CD4-positive, alpha-beta T cell treated with Interleukin-15 for 1 hour (primary cell): ENCODE measurements around the gene PLXNB1.
A peak's percentile ranks its signal among the peaks of the same experiment; 100 is the strongest.

Source experiments
- DNase-seq: peaks from one replicate; pipeline ENCODE4 v3.0.0-alpha.2; 2020

The PLXNB1 gene

DNA sequence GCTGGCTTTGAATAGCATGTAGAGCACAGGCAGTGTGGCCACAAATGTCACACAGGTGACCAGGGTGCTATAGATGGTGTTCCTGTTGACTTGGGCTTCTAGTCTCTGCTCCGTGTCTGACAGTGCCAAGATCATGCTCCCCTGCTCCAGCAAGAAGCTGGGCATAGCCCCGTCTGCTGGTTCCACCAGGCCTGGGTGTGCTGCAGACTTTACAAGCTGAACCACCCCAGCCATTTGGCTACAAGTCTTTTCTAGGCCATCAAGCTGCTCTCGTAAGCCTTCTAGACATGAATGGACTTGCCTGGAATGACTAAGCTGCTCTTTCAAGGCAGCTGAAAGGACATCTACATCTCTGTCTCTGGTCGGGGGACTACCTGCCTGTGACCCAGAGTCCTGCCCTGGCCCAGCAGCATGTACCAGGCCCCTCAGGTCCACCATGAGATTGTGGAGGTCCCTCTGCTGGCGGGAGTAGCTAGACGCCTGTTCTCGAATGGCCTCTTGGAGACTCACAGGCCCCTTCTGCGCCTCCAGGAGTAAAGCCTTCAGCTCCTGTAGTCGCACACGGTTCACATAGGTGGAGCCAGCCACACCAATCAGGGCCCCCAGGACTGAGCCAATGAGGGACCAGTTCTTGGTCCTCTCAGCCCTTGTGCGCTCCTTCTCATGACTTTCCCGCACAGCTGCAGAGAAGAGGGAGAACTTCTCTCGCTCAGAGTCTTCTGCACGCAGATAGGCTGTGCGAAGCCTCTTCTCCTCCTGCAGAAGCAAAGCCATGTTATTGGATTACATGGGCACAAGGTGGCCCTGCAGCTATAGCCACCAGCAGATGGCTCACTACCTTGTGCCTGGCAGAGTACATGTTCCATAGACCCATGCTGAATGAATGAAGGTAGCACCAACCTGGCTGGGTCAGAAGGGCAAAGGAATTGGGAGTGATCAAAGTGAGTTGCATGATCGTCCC lies 2.8 kb upstream of the PLXNB1 start:
- no peak for DNase-seq

DNA sequence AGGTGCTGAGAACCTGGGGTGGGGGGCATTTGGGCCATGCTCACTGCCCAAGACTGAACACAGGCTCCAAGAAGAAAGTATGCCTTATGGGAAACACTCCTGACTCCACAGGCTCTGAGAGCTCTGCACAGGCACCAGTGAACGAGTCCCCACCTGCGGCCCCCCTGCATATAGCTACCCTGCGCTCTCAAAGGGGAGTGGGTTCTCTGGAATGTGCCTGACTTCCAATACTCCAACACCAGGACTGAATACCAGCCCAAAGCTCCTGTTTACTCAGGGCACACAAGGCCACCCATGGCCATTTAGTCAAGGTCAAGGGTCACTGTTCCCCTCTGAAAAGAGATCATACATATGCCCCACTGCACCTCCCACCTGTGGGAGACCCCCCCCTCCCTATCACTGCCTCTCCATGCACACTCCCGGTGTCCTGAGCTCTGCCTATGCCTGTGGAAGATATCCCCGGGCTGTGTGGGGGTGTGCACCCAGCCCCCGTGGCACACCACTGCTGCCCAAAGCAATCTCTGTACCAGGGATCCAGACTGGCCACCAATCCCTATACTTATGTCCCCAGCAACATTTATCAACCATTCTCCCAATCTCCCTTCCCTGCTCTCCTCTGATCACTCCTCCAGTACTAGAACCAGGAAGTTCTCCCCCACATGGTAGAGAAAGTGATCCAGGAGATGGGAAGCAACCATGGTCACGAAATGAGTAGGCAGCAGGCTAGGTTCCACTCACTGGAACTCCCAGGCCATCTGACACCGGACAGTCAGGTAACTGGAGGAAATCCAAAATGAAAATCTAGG lies 1.5 kb upstream of the PLXNB1 start:
- DNase-seq: no peak

DNA sequence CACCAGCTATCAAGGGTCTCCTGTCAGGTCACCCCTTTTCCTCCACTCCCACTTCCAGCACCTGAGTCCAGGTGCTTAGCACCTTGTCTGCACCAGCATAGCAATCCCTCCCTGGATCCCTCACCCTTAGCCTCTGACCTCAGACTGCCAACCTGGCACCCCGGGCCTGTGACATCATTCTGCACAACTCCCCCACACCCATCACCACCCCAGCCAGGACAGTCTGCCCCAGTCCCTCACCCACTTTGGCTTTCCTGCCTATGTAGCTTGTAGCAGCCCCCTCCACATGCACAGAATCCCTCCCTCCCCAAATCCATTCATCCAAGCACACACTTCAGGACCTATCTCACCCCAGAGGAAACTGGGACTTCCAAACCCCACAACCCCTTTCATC lies 819 bp upstream of the PLXNB1 start:
- DNase-seq: peak; percentile 12

DNA sequence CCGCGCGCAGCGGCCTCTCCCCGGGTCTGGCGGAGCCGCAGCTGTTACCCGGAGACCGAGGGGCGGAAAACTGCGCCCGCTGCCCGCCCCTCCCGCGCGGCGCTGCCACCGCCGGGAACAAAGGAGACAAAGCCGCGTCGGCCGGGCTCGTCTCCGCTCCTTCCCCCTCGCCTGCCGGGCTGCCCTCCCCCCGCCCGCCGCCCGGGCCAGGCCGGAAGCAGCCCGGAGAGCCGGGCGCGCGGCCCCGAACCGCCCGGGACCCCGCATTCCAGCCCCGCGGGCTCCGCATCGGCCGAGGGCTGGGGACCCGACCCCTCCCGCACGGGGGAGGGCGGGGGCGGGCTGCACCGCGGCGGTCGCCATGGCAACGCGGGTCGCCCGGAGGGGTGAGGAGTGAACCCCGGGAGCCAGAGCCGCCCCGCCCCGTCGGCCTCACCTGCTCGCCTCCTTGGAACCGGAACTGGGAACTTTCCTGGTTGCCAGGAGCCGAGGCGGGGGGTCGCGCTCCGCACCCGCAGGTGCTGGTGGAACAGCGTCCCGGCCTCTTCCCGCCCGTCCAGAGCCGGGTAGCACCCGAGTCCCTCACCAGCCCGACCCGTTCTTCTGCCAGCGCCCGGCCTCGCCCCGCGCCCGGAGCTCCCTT lies 448 bp downstream of the PLXNB1 start:
- DNase-seq: peak; percentile 64

DNA sequence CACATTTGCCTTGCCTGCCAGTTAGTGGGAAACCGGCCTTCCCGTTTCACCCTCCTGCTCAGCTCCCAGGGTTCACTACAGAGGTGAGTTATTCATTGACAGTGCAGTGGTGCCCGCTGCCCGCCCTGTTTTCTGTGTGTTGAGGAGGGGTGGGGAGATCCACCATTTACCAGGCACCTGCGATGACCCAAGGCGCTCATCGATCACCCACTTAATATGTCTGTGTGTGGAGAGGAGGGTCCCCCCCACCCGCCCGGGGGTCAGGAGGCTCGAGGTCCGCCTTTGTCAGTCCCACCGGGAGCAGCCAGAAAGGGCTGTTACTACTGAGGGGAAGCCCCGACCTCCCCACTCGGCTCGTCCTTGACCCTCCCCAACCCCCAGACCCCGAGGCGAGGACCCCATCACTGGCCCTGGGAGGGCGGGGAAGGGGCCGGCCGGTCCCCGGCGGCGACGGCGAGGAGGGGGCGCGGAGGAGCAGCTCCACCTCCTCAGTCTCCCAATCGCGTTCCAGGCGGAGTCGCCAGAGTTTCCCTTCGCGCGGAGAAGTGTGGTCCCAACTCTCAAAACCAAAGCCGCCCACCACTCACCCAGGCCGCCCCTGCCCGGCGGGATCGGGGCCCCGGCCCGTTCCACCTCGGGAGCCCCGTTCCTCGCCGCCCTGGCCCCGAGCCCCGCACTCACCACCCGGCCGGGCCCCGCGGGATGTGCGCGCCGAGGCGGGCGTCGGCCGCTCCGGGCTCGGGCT lies 1.1 kb downstream of the PLXNB1 start:
- peak; percentile 15 for DNase-seq

DNA sequence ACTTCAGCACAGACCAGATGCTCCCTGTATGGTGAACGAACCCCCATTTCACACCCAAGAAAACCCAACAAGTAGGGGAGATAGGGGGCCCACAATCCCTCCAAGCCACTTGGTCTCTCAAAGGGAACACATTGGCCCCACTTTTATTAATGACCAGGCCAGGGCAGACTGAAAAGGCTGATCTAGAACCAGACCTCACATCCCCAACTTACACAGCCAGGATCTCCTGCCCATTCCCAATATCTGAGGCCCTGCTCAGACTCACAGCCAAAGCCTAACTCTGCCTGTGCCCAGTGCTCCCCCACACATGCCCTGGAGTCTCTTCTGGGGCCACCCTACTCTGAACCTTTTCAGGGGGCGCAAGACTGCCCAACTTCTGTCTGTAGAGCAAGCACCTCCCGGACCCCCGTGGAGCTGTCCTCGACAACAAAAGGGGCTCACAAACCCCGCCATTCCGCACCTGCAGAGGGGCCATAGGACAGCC lies 1.8 kb downstream of the PLXNB1 start:
- DNase-seq: peak; percentile 6

DNA sequence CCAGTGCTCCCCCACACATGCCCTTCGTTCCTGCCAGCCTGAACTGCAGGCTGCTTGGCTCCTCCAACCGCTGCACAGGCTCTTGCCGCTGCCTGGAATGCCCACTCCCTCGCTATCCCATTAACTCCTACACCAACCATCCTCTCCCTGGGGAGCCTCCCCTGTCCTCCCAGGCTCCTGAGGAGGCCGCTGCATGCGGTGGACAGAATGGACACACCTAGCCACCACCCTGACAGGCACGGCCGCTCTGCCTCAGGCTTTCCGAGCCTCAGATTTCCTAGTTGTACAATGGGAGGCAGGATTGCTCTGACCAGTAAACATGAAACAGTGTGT lies 2.3 kb downstream of the PLXNB1 start:
- DNase-seq: peak; percentile 12

DNA sequence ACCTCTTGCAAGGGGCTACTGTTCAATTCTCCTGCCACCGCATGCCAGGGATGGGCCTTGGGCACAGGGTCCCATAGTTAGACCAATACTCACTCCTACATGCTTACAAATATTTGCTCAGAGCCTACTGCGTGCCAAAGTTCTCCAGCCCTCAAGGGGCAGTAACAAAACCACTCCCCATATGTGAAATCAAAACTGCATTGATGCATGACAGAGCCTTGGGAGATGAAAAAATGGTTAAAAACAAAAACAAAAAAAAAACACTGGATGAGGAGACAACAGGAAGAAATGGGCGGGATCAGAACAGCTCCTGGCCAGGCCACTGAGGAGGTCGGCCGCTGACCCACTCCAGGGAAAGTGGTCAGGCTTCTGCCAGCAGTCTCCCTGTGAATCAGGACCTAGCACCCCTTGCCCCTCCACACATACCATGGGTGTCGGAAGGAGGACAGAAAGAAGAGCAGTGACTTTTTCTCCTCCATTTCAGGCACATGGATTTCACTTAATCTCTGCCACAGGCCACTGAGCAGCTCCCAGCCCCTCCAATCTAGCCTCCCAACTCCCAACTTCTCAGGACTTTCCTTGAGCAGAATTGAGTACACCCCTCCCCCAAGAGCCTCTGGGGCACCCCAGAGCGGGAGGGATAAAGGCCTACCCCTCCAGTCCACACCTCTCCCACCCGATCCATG lies 2.8 kb downstream of the PLXNB1 start:
- no peak for DNase-seq

DNA sequence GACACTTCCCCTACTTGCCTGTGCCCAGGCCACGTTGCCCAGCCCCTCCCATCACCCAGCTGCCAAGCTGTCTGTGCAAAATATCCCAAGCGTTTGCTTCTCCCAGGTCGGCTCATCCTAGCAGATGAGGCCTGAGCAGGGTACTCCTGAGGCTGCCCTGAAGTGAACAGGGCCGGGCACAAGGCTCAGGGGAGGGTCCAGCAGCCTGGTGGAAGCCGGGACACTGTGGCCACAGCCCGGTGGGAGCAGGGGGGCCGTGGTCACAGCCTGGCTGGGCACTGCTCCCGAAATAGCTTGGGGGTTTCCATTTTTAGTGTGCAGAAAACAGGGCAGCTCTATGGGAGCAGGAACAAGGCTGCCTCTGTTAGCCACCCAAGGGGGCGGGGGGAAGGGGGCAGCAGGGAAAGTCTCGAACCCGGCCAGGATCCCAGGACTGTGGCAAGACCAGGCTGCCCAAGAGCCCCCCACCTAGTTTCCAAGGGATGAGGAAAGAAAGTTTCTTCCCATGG lies 3.4 kb downstream of the PLXNB1 start:
- DNase-seq: no peak

DNA sequence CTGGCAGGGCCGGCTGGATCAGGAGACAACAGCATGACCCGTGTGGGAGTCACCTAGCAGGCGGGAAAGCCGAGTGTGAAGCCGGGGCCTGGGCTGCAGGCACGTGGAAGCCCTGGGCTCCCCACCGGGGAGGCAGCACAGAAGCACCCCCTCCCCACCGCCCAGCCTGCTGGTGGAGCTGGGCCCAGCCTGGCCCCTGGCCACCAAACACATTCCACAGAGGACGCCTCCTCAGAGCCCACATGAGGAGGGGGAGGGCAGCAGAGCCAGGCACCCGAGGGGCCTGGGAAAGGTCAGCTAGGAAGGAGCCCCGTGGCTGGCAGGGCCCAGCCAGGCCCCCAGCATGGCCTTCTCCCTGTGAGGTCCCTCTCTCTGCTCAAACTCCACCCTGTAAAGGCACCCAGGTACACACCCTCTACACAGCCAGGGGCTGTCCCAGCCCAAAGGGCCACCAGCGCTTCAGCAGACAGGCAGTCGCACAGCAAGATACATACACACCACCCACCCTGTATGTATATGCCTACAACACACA lies 4.5 kb downstream of the PLXNB1 start:
- DNase-seq: no peak

DNA sequence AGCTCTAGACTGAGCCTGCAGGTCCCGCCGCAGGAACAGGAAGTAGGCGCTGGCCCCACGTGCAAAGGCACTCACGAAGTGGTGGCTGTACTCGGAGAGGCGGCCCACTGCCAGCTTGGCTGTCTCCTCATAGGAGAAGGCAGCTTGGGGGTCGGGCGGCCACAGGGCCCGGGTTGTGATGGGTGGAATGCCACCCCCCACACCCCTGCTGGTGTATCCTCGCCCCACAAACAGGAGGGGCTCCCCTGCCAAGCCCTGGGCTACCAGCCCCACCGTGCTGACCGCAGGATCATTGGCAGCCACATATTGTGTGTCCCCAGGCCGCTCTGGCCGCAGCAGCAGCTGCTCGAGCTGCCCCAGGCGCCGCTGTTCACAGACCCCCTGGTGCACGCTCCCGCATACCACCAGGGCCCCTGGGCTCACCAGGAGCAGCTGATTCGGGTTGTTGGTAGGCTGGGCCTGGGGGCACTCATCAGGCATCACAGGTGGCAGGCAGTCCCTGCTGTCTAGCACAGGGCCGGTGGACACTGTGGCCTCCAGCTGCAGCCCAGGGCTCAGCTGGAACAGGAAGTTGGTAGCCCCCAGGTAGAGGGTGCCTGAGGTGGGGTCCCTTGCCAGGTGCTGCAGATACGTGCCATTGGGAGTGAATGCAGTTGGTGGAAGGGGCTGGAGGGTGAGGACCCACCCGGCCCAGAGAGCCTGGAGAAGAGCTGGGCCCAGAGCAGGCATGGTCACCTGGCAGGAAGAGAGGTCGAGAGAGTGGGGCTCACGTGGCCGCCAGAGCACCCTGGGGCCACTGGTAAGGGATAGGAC lies 5.8 kb downstream of the PLXNB1 start:
- DNase-seq: no peak

DNA sequence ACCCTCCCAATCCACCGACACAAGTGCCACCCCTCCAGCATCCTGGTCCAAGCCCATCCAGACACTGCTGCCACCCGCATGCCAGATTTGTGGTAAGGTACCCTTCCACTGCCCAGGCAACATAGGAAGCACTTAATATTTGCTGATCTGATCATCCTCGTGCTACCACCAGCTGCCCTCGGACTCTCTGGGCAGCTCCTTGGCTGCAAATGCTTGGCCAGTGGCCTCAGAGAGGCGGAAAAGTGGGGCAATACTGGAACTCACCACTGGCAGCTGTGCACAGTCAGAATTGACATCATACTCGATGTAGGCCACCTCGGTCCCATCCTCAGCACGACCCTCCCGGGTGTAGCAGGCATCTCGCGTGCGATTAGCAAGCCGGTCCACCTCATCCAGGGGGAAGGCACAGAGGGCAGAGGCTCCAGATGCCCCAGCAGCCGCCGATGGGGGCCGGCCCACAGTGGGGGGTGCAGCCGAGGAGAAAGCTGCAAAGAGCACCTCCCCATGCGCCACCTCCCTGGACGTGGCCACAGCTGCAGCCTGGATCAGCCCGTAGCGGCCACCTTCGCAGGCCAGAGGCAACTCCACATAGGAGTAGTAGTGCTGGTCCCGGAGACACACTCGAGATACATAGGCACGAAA lies 6.5 kb downstream of the PLXNB1 start:
- DNase-seq: no peak

DNA sequence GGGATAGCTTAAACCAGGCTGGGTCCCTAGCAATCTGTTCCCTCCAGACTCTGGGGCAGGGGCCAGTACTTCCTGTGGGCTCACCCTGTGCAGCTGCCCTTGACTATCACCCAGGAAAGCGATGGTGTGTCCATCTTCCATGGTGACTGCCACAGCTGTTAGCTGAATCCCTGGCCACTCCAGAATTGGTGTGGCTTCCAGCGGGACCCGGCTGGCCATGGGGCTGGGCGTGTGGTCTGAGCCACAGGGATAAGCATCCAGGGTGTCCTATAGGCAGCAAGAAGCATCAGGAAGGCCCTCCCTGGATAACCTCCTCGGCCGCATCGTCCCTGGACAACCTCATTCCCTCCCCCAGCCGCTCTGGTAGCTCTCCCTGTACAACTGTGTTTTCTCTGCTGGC lies 7.2 kb downstream of the PLXNB1 start:
- no peak for DNase-seq

DNA sequence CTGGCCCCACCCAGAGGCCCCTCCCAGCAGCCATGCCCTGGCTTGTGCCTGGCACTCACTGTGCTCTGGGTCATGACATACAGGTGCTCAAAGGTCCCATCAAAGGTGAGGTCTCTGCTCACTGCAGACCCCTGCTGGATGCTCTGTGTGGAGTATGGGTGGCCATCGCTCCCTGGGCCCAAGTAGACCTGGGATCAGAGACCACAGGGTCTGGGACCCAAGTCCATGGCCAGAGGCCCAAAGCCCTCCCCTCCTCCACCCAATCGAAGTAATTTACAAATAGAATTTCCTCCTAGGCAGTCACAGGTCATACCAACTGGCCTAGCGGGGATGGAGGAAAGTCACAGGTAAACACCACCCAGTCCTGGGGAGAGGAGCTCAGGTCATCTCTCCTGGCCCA lies 7.6 kb downstream of the PLXNB1 start:
- no peak for DNase-seq

DNA sequence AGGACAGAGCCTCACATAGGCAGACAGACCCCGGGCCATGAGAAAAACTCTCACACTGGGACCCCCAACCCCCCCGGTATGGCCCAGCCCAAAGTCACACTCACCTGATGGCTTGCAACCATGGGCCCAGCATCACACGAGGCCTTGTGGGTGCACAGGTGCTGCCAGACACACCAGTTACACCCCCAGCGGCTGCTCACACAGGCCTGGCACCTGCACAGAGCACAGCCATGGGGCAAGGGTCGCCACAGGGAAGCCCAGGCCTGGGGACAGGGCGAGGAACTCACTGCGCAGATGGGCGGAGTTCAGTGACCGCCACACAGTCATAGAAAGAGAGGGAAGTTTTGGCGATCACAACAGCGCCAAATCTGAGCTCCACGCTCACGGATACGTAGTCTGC lies 9.3 kb downstream of the PLXNB1 start:
- DNase-seq: no peak

DNA sequence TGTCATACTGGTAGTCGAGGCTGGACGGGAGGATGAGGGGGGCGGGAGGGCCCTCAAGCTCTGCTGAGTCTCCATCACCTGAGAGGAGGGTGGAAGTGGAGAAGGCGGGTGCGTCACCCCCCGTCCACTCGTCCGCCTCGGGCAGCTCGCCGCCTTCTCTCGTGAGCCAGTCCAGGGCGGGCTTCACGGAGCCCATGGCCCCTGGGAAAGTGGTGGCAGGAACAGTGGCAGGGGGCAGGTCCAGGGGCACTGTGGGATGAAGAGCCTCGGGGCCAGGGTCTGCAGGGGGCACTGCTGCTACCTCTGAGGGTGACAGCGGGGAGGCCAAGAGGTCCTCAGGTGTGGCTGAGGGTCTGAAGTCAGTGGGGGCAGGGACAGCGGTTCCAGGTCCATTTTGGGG lies 10.3 kb downstream of the PLXNB1 start:
- no peak for DNase-seq

DNA sequence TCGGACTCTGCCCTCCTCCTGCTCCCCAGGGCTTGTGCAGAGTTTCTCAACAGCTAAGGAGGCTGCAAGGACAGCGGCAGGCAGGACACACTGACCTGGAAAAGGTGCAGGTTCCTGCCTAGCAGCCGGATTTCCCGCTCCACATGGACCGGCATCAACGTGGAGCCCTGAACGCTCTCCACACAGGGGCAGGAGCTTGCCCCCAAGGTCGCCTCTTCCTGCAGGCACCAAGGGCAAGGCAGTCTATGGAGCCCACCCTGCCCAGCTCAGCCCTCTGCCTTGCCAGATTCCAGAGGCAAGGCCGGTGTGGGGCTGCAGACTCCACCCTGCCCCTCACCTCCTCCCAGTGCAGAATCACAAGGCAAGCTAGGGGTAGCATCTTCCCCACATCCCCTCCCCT lies 10.7 kb downstream of the PLXNB1 start:
- no peak for DNase-seq

DNA sequence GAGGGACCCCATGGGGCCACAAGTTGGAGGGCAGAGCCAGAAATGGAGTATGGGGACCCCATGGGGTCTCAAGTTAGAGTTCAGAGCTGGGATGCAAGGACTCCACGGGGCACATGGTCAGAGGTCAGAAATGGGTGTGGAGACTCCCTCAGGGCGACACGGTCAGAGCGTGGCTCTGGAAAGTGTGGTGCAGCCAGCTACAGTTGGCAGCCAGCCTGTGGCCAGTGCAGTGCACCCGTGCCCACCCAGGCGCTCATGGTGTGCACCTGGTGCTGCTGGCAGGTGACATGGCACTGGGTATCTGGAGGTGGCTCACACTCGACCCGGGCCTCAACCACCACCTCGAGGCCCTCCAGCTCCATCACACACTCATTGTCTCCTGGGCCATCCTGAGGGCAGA lies 11.2 kb downstream of the PLXNB1 start:
- no peak for DNase-seq

DNA sequence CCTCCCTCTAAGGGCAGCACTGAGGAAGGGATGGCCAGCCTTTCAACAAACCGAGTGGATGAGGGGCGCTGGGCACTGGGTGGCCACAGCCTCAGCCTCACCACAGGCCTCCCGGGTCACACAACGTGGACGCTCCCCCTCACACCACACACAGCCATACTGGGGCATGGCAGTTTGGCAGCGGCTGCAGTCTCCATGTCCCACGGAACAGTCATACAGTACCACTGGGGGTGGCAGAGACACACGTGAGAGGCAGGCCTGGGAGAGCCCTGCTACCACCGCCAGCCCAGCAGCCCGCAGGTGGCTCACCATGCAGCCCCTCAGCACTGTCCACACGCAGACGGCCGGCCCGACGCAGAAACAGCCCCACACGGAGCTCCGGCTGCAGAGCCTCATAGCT lies 11.7 kb downstream of the PLXNB1 start:
- DNase-seq: no peak

DNA sequence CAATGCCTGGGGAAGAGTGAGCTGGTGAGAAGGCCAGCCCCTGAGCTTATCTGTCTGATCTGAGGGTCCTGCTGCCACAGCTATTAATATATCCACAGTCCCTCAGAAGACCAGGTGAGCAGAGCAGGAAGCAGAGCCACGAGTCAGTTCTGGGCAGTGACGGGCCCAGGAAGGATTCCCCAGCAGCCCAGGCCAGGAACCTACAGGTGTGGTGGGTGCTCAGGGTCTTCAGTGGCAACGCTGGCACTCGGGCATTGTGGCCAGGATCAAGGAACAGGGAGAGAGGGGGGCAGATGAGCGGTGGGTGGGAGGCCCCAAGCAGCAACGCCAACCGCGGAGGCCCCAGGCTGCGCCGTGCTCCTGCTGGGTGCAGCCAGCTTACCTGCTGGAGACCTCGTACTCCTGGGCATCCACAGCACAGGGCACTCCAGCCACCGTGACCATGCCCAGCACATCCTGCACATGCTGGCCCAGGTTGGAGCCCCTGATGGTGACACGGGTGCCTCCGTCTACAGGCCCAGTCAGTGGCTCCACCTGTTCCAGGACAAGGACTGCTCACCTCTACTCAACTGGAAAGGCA lies 12.3 kb downstream of the PLXNB1 start:
- no peak for DNase-seq
